HL-60 (cell line): ENCODE measurements around the gene KCNJ16.

Experiments
- TF ChIP-seq, protein P1 (sequence below): IDR thresholded peaks from one replicate; pipeline ENCODE4 v1.5.1; 2011; ENCODE audit warnings: low read length, control low read depth, inconsistent platforms; ENCODE audit not compliant: insufficient read depth
- TF ChIP-seq, protein P2 (sequence below): IDR thresholded peaks from 2 replicates; pipeline ENCODE4 v1.6.1; 2012; ENCODE audit warnings: low read depth; ENCODE audit not compliant: insufficient replicate concordance

DNA sequence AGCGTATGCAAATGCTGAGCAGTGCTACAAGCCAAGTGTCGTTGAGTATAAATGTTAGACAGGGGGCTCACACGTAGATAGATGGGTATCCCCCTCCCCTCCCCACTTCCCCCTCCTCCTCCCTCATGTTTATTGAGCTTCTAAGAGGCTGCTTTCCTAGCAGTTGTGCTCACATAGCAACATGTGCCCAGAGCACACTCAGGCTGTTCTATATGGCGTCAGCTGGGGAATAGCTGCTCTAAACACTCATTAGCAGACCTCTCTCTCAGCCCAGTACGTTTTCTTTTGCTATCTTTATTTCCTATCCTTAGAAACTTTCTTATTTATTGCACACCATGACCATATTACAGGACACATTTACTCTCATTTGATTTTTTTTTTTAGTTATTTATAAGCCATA, 96.1 kb downstream of the KCNJ16 start:
- TF ChIP-seq, protein P1, sequence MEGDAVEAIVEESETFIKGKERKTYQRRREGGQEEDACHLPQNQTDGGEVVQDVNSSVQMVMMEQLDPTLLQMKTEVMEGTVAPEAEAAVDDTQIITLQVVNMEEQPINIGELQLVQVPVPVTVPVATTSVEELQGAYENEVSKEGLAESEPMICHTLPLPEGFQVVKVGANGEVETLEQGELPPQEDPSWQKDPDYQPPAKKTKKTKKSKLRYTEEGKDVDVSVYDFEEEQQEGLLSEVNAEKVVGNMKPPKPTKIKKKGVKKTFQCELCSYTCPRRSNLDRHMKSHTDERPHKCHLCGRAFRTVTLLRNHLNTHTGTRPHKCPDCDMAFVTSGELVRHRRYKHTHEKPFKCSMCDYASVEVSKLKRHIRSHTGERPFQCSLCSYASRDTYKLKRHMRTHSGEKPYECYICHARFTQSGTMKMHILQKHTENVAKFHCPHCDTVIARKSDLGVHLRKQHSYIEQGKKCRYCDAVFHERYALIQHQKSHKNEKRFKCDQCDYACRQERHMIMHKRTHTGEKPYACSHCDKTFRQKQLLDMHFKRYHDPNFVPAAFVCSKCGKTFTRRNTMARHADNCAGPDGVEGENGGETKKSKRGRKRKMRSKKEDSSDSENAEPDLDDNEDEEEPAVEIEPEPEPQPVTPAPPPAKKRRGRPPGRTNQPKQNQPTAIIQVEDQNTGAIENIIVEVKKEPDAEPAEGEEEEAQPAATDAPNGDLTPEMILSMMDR, result no peak
- TF ChIP-seq, protein P2, sequence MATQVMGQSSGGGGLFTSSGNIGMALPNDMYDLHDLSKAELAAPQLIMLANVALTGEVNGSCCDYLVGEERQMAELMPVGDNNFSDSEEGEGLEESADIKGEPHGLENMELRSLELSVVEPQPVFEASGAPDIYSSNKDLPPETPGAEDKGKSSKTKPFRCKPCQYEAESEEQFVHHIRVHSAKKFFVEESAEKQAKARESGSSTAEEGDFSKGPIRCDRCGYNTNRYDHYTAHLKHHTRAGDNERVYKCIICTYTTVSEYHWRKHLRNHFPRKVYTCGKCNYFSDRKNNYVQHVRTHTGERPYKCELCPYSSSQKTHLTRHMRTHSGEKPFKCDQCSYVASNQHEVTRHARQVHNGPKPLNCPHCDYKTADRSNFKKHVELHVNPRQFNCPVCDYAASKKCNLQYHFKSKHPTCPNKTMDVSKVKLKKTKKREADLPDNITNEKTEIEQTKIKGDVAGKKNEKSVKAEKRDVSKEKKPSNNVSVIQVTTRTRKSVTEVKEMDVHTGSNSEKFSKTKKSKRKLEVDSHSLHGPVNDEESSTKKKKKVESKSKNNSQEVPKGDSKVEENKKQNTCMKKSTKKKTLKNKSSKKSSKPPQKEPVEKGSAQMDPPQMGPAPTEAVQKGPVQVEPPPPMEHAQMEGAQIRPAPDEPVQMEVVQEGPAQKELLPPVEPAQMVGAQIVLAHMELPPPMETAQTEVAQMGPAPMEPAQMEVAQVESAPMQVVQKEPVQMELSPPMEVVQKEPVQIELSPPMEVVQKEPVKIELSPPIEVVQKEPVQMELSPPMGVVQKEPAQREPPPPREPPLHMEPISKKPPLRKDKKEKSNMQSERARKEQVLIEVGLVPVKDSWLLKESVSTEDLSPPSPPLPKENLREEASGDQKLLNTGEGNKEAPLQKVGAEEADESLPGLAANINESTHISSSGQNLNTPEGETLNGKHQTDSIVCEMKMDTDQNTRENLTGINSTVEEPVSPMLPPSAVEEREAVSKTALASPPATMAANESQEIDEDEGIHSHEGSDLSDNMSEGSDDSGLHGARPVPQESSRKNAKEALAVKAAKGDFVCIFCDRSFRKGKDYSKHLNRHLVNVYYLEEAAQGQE, result no peak
